ENCODE data around the gene BCL11B.
"Not testable (repeated sequence)": the region's sequence is repeated elsewhere in the genome, so short reads cannot be mapped to it uniquely, and the experiment has no call there.

Gene BCL11B

GRCh38 chr14:99230208-99231151 is 41.5 kb downstream of the BCL11B start:
- DNase-seq (ENCODE audit: extremely low read depth, low read depth) = no peak
- TF ChIP-seq CTCF (IDR thresholded peaks at IDR 0.05; ENCODE audit: low read depth, low read length) = no peak; the same call in 1 of the 2 replicates

GRCh38 chr14:99229654-99230207 is 42.3 kb downstream of the BCL11B start:
- TF ChIP-seq CTCF (IDR thresholded peaks at IDR 0.05; ENCODE audit: low read depth, low read length) = no peak
- no peak for DNase-seq (ENCODE audit: extremely low read depth, low read depth)

- DNase-seq (ENCODE audit: extremely low read depth, low read depth) = not testable (repeated sequence)
Observed at GRCh38 chr14:99228760-99229159, 43.2 kb downstream of the BCL11B start.

GRCh38 chr14:99226687-99227086 is 45.3 kb downstream of the BCL11B start:
- TF ChIP-seq CTCF (IDR thresholded peaks at IDR 0.05; ENCODE audit: low read depth, low read length) = no peak
- no peak for DNase-seq (ENCODE audit: extremely low read depth, low read depth)

GRCh38 chr14:99225436-99226203 is 46.4 kb downstream of the BCL11B start:
- no peak for DNase-seq (ENCODE audit: extremely low read depth, low read depth)

GRCh38 chr14:99224948-99225347 is 47.0 kb downstream of the BCL11B start:
- TF ChIP-seq CTCF (IDR thresholded peaks at IDR 0.05; ENCODE audit: low read depth, low read length) = no peak
- no peak for DNase-seq (ENCODE audit: extremely low read depth, low read depth)

More at GRCh38 chr14:99225436-99226203, 46.4 kb downstream of the BCL11B start:
- TF ChIP-seq CTCF (IDR thresholded peaks at IDR 0.05; ENCODE audit: low read depth, low read length) = no peak

GRCh38 chr14:99224116-99224910 is 47.7 kb downstream of the BCL11B start:
- DNase-seq (ENCODE audit: extremely low read depth, low read depth) = no peak
- no peak for TF ChIP-seq CTCF (IDR thresholded peaks at IDR 0.05; ENCODE audit: low read depth, low read length)
